DMS79 (cell line): ENCODE measurements around the gene DEF6.

Experiments
- DNase-seq: peaks from one replicate; lab custom pipeline; 2025; lab: John Stamatoyannopoulos, UW

Gene DEF6

GRCh38 chr6:35297601-35298481 lies at the start of gene DEF6:
DEF6 (plus strand) TSS chr6:35297818; CDS start chr6:35297857, 39 bp downstream.
- DNase-seq = peak; percentile 93

GRCh38 chr6:35248300-35248699 lies 49.3 kb upstream of the DEF6 start:
- DNase-seq = no peak

DNA sequence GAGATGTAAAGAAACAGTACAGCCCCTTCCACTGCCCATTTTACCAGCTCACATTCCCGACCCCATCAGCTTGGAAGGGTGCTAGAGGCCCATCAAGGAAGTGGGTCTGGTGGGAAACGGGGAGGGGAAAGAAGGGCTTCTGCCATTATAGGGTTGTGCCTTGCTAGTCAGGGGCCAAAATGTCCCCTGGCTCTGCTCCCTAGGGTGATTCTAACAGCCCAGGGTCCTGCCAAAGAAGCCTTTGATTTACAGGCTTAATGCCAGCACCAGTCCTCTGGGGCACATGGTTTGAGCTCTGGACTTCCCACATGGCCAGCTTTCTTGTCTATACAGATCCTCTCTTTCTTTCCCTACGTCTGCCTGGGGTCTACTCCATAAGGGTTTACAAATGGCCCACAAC lies 48.7 kb upstream of the DEF6 start:
- no peak for DNase-seq

- DNase-seq = no peak
Measured at GRCh38 chr6:35251949-35252348, 45.7 kb upstream of the DEF6 start.

DNA sequence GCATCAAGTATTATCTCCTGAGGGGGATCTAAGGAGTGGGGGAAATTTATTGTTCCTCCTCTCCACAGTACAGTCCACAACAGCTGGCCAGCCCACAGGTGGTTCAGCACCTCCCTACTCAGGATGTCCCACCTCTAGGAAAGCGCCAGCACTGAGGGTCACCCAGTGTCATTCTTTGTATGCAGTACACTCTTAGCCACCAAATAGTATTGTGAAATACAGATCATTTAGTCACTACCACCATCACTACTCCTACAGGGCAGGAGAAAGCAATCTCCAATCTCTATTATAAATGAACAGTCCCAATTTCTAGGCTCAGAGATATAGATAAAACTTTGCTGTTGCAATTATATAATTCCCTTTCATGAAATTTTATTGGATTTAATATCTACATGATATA lies 44.4 kb upstream of the DEF6 start:
- DNase-seq = no peak

DNA sequence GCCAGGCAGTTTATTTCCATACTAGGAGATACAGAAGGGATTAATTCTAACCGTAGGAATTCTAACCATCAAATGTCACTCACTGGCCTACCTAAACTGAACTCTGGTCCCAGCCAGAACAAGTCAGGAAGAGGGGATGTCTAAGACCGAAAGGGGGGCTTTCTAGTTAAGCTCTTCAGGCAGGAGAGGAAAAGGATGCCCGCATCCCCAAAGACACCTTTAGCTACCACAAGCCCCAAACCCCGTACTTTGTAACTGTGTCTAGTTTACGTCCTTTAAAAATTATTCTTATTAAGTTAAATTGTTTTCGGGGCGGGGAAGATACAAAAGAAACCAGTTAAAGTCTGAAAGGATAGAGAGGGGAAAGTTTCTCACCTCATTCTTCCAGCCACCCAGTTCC lies 39.3 kb upstream of the DEF6 start:
- no peak for DNase-seq

DNA sequence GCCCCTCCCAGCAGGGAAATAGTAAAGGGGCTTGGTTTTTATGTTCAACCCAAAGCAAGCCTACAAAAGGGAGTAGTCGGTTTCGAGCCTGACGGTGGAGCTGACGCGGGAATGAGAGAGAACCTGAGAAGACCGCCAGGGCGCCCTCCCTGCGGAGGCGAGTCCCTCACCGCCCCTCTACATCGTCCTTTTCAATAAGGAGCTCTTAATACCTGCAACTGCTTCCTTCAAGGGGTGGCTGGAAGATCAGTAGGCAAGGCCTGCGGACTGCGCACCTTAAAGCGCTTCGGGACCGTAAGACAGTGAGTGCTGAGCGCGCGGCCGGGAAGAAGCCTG lies 38.8 kb upstream of the DEF6 start:
- peak; percentile 74 for DNase-seq

- DNase-seq = peak; percentile 94
Measured at GRCh38 chr6:35259194-35259947, 38.2 kb upstream of the DEF6 start, which contains the start of gene ZNF76. ZNF76 (plus strand) TSS chr6:35259735; CDS start chr6:35281152, 21,417 bp downstream.

GRCh38 chr6:35259948-35260590 lies 37.5 kb upstream of the DEF6 start:
- DNase-seq = peak; percentile 50

DNA sequence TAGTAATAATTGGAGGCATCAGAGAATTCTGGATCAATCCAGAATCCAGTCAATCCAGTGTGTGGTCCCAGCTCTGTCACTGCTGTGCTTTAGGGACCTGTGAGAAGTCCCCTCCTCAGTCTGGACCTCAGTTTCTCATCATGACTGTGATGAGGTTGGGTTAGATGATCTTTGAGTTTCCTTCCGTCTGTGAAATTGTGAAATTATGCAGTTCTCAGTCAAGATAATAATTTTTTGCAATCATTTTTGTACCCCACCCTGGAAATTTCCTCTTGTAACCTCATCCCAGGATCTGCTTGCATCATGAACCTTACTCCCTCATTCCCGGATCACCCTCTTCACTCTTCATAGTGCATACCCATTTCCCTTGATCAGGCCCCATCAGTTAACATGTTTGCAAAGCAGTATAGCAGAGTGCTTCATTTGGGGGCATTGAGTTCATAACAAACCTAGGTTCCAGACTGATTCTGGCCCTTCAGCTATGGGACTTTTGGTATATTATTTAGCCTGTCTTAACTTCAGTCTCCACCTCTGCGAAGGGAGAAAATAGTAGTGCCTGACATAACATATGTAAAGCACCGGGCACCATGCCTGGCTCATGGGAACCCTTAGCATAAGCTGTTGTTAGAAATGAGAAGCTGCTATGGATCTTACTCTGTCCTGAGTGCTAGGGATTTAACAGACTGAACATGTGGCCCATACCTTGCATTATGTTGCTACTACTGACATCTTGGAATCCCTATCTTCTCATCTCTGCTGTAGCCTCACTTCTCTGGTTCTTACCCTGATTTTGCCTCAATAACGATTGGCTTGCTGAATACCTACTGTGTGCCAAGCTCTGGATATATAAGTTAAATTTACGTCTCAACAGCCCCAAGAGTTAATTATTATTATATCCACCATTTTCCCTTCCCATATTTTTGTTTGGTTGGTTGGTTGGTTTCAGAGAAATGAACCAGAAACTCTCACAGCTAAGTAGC lies 36.7 kb upstream of the DEF6 start:
- no peak for DNase-seq

GRCh38 chr6:35262596-35262995 lies 35.0 kb upstream of the DEF6 start:
- no peak for DNase-seq

- no peak for DNase-seq
Measured at GRCh38 chr6:35264550-35265274, 32.9 kb upstream of the DEF6 start.

- DNase-seq = no peak
Measured at GRCh38 chr6:35265523-35265922, 32.1 kb upstream of the DEF6 start.

GRCh38 chr6:35267446-35267845 lies 30.2 kb upstream of the DEF6 start:
- DNase-seq = no peak

GRCh38 chr6:35267897-35268296 lies 29.7 kb upstream of the DEF6 start:
- no peak for DNase-seq

DNA sequence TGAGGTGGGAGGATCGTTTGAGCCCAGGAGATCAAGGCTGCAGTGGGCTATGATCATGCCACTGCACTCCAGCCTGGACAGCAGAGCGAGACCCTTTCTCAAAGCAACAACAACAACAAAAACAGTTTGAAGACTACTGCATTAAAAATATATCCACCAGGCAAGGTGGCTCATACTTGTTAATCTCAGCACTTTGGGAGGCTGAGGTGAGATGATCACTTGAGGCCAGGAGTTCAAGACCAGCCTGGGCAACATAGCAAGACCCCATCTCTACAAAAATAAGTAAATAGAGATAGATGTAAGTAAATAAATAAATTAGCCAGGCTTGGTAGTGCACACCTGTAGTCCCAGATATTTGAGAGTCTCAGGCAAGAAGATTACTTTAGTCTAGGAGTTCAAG lies 25.6 kb upstream of the DEF6 start:
- no peak for DNase-seq

DNA sequence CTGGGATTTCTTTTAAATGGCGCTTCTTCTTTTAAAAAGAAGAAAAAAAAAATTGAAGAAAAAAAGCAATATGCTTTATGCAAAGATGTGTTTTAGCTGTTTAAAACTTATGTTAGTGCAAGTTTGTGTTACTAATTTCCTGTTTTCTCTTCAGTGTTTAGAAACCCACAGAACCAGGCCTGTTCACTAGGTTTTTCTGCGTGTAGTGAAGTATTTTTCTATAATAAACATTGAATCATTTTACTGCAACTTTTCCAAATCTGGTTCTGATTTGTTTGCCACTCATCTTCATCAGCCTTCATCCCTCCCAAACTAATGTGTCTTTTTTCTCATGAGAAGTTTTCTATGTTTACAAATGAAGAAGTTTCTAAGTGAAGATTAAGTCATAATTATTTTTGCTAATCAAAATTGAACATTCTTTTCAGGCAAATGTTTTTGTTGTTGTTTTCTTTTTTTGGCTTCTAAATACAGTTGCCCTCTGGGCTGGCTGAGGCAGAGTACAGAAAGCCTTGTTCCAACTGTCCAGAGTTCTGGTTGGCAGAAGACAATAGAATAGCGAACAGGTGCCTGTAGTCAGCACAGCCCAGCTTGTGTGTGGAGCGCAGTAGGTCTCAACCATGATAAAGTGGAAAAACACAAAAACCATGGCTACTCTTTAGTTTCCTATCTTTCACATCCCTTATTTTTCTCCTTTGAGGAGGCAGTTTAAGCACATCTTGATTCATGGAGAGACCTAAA lies 23.6 kb upstream of the DEF6 start:
- no peak for DNase-seq

GRCh38 chr6:35275744-35276260 lies 21.8 kb upstream of the DEF6 start:
- no peak for DNase-seq

- no peak for DNase-seq
Measured at GRCh38 chr6:35278708-35279107, 18.9 kb upstream of the DEF6 start.

- no peak for DNase-seq
Measured at GRCh38 chr6:35280903-35281302, 16.7 kb upstream of the DEF6 start.
